AML-193 (cell line): ENCODE results near the gene RGS19.
"Not testable (repeated sequence)": the region's sequence is repeated elsewhere in the genome, so short reads cannot be mapped to it uniquely, and the experiment has no call there.

Source experiments
- DNase-seq, 2 experiments: peaks; one replicate each; lab custom pipeline; 2025; lab: John Stamatoyannopoulos, UW

Gene RGS19, protein sequence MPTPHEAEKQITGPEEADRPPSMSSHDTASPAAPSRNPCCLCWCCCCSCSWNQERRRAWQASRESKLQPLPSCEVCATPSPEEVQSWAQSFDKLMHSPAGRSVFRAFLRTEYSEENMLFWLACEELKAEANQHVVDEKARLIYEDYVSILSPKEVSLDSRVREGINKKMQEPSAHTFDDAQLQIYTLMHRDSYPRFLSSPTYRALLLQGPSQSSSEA

DNA sequence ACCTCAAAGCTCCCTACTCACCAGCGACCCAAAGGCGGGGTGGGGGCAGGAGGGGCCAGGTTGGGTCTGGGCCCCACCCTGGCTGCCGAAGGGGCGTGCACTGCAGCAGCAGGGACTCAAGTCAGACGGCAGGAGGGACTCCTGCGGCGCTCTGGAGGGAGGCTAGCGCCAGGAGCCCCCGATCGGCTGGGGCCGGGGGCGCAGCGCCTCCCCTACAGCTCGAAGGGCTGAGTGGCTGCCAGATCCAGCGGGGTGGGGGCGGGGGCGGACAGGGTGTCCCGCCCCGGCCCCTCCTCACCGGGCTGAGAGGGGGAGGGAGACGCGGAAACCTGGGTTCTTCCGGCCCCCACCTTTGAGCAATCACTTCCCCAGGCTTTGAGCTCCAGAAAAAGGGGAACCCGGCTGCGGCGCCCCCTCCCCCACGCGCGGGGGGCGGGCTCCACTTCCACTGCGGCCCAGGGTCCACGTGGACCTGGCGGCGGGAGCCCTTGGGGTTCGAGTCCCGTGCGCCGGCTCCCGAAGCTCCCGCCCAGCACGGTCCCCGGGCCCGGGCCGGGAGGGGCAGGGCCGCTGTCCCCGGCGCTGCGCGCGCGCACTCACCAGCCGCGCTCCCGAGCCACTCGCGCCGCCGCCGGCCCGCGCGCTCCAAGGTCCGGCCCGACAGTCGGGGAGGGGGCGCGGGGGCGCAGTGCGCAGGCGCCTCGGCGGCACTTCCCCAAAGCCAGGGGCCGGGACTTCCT is at the start of gene RGS19:
TSS of gene RGS19 (minus strand) at position 246 of the 740 bp plus-strand sequence. CDS start 2,632 bp downstream, outside the sequence.
- DNase-seq = peak; percentile 88 to 92

DNA sequence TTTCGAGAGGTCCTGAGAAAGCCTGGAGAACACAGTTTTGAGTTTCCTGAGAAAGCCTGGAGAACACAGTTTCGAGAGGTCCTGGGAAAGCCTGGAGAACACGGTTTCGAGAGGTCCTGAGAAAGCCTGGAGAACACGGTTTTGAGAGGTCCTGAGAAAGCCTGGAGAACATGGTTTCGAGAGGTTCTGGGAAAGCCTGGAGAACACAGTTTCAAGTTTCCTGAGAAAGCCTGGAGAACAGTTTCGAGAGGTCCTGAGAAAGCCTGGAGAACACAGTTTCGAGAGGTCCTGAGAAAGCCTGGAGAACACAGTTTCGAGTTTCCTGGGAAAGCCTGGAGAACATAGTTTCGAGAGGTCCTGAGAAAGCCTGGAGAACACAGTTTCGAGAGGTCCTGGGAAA is 44.2 kb upstream of the RGS19 start:
- not testable (repeated sequence) for DNase-seq

DNA sequence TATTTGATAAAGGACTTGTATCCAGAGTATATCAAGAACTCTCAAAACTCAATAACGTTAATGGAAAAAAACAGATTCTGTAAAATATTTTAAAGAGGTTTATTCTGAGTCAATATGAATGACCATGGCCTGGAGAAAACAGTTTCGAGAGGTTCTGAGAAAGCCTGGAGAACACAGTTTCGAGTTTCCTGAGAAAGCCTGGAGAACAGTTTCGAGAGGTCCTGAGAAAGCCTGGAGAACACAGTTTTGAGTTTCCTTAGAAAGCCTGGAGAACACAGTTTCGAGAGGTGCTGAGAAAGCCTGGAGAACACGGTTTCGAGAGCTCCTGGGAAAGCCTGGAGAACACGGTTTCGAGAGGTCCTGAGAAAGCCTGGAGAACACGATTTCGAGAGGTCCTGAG is 43.6 kb upstream of the RGS19 start:
- DNase-seq = not testable (repeated sequence)

DNA sequence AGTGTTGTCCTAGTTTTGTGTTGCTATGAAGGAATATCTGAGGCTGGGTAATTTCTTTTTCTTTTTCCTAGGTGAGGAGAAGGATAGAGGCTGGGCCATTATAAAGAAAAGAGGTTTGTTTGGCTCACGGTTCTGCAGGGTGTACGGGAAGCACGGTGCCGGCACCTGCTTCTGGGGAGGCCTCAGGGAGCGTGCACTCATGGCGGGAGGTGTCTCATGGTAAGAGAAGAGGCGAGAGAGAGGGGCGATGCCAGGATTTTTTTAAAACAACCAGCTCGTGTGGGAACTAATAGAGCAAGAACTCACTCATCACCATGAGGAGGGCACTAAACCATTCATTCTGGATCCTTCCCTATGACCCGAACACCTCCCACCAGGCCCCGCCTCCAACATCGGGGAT is 42.3 kb upstream of the RGS19 start:
- no peak for DNase-seq

DNA sequence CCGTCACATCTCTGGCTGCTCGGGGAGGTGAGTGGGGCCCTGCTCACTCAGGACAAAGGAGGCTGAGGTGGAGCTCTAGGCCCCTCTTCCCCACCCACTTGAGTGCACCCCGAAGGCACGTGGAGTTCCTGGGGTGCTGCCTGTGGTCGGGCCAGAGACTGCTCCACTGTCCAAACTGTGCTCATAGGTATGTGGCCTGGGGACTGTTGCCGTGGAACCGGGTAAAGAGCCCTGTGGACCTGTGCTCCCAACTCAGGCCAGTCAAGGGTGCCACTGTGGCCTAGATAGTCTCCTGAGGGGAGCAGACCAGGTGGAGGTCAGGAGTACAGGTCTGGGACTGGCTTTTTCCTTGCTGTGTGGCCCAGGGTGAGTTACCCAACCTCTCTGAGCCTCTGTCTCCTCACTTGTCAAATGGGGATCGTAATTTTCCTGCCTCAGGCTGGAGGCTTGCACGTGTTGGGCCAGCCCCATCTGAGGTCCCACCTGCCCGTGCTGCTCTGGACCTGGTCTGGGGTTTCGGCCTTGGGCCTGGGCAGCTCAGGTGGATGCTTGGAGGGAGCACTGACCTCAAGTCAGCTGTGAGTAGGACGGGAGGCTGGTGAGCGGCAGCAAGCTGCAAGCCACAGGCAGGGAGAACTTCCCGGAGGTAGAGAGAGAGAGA is 40.5 kb upstream of the RGS19 start:
- no peak for DNase-seq

DNA sequence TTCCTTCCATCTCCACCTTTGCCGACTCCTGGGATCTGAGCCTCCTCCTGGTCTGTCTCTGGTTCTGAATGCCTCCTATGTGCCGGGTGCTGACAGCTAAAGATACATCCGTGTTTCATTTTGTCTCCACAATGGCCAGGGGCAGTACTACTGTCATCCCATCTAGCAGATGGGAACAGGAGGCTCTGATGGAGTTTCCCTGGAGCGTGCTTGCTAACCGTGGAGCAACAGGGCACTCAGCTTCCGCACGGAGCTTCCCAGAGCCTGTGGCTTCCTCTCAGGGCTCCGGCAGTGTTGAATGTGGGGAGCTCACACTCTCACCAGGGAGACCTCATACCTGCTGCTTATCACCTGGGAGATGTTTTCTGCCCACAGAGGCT is 40.0 kb upstream of the RGS19 start:
- no peak for DNase-seq

DNA sequence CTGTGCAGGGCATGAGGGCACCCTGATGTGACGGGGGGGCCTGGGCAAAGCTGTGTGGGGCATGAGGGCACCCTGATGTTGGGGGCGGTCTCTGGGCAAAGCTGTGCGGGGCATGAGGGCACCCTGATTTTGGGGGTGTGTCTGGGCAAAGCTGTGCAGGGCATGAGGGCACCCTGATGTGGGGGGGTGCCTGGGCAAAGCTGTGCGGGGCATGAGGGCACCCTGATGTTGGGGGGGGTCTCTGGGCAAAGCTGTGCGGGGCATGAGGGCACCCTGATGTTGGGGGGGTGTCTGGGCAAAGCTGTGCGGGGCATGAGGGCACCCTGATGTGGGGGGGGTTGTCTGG is 38.1 kb upstream of the RGS19 start:
- DNase-seq = not testable (repeated sequence)

DNA sequence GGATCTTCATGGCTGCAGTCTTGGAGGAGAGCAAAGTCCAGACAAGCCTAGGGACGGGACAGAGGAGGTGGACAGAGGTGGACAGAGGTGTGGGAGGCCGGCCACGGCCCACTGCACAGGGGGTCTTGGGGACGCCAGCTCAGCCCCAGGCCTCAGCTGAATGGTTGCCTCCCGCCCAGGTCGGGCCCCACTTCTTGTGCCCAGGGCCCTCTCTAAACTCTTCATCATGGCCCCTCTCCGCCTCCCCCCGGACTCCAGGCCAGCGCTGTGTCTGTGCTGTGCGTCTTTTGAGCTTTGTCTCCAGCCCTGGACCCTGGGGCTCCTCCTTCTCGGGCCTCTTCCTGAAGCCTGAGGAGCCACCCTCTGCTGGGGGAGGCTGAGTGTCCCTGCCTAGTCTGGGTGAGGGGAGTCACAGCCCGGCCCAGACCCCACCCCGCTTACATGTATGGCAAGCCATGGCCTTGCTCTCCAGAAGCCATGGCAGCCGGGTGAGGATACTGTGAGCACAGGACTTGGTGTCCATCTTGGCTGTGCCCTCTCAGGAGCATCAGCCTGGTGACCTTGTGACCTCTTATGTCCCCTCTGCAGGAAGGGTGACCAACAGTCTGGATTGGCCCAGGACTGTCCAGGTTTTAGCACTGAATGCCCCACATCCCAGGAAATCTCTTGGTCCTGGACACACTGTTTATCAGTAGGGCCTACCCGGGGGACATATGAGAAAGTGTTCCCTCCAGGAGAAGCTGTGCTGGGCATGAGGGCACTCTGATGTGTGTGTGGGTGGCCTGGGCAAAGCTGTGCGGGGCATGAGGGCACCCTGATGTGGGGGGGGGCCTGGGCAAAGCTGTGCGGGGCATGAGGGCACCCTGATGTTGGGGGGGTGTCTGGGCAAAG is 37.5 kb upstream of the RGS19 start:
- no peak for DNase-seq

DNA sequence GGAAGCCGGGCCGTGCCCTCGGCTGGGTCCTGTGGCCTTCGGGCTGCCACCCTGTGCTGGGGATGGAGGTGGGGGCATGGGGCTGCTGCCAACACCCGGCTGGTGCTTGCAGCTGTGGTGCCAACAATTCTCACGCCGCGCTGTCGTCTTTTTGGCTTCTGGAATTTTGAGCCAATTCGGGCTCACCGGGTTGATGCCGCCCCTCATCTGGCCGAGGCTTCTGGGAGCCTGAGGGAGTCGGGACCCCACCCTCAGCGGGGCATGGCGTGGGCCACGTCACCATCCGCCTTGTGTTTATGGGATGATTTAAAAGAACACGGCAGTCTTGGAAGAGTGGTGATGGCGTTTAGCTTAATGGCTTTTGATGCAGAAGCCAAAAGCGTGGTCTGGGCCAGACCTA is 36.7 kb upstream of the RGS19 start:
- no peak for DNase-seq

DNA sequence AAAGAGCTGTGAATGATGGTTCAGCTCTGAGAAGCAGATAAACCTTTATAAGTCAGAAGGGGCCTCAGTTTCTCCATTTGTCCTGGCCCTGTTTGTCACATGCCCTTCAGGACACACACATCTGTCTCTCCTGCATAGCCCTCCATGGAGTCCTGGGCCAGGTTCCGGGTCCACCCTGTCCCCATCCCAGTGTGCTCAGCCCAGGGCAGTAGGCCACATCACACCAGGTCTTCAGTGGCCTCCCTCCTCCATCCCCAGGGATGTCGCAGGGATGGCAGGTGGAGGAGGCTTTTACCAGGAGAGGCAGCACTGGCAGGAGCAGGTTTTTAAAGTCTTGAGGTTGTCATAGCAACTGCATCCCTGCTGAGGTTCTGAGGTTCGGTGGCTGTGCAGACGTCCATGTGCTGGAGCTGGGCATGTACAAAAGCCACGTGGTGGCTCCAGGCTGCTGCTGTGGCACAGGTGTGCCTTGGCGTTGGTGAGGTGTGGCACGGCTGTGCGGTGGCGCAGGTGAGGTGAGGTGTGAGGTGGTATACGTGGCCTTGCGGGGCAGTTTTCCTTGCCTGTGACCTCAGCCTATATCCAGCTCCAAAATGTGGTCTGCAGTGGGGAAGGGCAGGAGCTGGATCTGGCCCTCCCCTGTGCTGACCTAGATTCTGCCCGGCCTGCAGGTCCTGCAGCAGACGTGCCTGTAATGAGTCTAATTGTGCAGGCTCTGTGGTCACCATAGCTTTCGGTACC is 36.0 kb upstream of the RGS19 start:
- DNase-seq = no peak

DNA sequence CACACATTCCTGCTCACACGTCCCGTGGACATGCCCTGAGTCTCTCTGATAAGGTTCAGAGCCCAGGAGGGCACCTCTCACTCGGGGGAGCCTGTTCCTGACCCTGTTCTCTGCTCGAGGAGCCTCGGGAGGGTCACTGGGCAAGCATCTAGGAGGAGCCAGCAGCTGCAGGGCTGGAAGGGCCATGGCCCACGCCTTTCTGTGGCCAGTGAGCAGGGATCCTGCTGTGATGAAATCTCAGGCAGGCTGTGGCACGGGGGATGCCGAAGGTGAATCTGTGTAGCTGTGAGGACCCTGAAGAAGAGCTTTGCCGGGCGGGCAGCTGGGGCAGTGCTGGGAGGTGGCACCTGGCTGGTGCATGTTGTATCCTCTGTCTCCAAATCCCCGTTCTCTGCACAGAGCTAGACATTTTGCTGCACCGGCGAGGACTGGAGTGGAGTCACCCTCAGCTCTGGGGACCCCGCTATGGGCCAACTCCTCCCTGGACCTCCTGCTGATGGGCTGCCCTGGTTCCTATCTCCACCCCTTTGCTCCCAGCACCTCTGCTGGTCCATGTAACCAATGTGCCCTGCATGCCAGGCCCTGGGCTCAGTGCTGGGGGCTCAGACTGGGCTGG is 35.1 kb upstream of the RGS19 start:
- no peak for DNase-seq

DNA sequence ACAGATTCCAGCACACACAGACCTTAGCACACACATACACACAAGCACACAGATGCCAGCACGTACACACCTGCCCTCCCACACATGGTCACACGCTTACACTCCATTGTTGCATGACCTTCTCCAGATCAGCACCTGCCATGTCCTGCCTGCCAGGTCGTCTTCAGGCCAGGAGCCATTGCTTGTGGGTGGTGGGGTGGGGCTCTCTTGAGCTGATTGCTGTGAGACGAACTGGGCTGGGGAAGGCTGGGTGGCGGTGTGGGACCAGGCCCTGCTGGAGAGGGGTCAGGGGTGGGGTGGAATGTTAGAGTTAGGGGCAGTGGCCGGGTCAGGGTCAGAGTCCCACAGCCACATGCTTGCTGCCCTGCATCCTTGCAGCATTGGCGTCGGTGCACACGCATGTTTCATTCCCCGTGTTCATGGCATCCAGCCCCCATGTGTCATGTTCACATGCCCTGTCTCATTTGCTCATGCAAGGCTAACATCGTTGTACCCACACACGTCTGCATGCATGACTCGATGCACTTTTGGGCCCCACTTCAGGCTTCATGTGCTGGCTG is 34.6 kb upstream of the RGS19 start:
- DNase-seq = no peak

DNA sequence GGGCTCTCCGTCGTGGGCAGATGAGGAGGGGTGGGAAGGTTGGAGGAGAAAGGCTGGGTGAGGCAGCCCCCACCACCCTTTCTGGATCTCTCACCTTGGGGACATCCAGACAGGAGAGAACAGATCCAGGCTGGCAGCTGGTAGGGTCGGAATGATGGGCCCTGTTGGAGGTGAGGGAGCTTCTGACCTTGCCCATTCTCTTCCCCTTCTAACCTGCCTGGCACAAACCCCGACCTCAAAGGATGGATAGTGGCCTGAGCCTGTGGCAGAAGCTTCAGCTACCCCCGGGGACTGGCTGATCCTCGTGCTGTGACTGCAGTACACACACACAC is 34.1 kb upstream of the RGS19 start:
- no peak for DNase-seq

DNA sequence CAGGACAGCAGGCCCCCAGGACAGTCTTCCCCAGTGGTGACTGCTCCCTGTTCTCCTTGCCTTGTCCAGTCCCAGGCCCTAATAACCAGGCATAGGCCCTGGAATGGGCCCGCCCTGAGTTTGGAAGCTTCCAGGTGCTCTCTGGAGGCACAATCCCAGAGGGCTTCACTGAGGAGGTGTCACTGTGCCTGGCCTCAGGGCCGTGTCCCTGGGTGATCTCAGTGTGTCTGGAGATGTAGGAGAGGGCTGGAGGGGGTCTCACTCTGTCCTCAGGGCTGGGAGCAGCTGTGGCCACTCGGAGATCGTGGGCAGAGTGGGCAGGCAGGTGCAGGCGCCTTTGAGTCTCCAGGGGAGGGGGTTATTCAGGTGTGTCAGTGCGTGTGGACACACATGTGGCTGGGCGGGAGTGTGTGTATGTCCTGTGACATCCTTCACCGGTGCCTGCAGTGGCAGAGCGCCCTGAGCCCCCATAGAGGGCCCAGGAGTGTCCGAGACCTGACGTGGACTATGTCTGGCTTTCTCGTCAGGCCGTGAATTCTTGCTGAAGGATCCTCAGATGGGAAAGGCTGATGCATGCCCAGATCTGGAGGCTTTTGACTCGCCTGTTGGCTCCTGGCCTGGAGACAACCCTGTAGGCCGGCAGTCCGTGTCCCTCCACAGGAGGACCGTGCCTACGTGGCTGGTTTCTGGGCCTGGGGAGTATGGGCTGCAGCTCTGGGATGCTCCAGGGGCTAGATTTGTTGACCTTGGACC is 33.5 kb upstream of the RGS19 start:
- DNase-seq = no peak

DNA sequence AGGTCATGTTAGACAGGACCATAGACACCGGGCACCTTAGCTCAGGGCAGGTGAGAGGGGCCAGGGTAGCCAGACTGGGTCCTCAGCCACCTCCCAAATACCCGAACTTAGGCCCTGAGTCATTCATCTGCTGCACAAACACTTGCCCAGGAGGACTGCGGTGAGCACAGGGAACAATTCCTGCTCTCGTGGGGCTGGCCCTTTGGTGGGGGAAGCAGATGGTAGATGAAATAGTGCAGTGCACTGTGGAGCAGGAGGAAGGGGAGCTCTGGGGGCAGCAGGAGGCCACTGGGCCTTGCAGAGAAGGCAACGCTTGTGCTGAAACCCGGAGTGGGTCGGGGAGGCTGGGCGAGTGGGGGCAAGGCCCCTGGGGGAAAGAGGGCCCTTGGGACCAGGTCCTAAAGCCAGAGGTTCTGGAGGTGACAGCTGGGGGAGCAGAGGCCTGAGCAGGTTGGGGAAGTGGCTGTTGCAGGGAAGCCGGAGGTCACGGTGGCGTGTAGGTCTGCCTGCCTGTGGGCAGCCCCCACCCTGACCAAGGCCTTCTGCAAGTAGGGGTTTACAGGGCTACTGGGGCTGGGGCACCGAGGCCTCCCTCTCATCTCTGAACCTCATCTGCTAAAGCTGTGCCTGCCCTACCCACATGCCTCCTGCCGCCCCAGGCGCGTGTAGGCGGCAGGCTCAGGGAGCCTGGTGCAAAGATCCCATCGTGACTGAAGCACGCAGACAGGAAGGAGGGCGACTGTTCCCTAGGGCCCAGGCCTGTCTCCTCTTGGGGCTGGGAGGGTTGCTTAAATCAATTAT is 32.7 kb upstream of the RGS19 start:
- DNase-seq = no peak

DNA sequence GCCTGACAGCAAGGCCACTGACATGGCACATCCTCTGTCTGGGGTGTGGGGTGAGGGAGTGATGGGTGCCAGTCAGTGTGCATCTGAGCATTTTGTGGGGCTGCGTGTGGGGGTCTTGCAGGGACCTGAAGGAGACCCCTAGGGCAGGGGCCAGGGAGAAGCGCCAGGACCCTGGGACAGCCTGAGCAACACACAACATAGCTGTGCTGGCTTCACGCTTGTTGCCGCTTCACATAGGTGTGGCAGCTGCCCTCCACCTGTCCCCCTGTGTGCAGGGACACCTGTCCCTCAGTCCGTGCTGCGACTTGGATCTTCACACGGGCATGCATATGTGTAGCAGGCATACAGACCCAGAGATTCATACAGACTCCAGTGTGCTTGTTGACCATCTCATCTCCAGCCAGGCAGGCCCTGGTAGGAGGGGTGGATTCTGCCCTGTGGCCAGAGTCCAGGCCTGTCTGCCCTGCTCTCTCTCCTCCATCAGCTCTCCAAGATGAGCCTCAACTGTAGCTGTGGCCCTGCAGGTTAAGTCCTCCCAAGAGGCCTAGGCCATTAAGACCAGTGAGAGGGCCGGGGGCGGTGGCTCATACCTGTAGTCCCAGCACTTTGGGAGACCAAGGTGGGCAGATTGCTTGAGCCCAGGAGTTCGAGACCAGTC is 31.2 kb upstream of the RGS19 start:
- DNase-seq = no peak

DNA sequence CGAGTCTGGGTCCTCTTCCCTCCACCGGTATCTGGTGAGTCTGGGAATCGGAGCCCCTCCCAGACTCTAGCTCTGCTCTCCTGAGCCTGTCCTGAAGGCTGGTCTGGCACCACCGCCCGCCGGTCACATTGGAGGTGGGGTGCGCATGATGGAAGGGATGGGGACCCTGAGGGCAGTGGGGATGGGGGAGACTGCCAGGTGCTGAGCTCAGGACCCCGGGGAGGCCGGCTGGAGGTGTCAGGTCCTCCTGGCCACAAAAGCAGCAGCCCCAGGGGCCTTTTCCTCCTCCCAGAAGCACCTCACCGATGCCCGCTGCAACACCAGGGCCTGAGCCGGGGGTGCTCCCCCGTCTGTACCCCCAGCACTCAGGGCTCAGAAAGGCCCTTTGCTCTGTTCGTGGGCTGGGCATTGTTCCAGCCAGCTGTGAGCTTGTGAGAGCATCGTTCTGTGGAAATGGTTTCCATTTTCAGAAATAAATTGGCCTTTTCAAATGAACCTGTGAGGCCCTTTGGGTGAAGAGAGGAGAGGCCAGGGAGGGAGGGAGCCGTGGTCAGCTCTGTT is 30.6 kb upstream of the RGS19 start:
- no peak for DNase-seq
